Right atrium auricular region (tissue), 2 donors: Measurements from ENCODE around the gene TNS3. TPM values are rescaled to one million over a fixed set of nuclear protein-coding genes. Genes with fewer than 3 reads are reported as not detected.

Experiments used
- DNase-seq: peaks from one replicate; pipeline ENCODE4 v3.0.0-alpha.2; 2019; ENCODE audit warnings: low spot score
- H3K27ac ChIP-seq, 2 donors: fragments of 200-600 bp; sonication (generic); 1 replicate in 1 of 2; 2 replicates in 1 of 2; pipeline ENCODE4 v1.5.1; 2016 to 2019
- H3K27me3 ChIP-seq, 2 donors: fragments of 200-600 bp; sonication (generic); one replicate each; pipeline versions ENCODE4 v1.5.1 to v1.6.0; 2017 to 2019
- H3K36me3 ChIP-seq: fragments of 200-600 bp; sonication (generic); one replicate; pipeline ENCODE4 v1.5.1; 2016
- H3K4me1 ChIP-seq, 2 donors: fragments of 200-600 bp; sonication (generic); one replicate each; pipeline versions ENCODE4 v1.5.1 to v1.6.0; 2017 to 2019
- H3K4me3 ChIP-seq, 2 donors: fragments of 200-600 bp; sonication (generic); 1 replicate in 1 of 2; 2 replicates in 1 of 2; pipeline ENCODE4 v1.5.1; 2017 to 2019; ENCODE audit warnings: mild to moderate bottlenecking in 1 of 2, moderate library complexity in 1 of 2
- H3K9me3 ChIP-seq, 2 donors: fragments of 200-600 bp; sonication (generic); one replicate each; pipeline ENCODE4 v1.5.1; 2019
- total RNA-seq, 2 donors: library from RNA; depleted of rRNA; stranded (reverse); fragments of >200 nt; gene quantifications; one replicate each; pipeline ENCODE4 v1.1.0, GENCODE V29; 2016
- TF ChIP-seq, protein P1 (sequence below), 2 donors: fragments of 200-600 bp; sonication (generic); IDR thresholded peaks; one replicate each; pipeline ENCODE4 v1.5.1; 2019; ENCODE audit warnings: antibody characterized with exemption in 2 of 2

Gene TNS3
- total RNA-seq, 2 donors from 2014 or later = 39.7 to 44.4 TPM

DNA sequence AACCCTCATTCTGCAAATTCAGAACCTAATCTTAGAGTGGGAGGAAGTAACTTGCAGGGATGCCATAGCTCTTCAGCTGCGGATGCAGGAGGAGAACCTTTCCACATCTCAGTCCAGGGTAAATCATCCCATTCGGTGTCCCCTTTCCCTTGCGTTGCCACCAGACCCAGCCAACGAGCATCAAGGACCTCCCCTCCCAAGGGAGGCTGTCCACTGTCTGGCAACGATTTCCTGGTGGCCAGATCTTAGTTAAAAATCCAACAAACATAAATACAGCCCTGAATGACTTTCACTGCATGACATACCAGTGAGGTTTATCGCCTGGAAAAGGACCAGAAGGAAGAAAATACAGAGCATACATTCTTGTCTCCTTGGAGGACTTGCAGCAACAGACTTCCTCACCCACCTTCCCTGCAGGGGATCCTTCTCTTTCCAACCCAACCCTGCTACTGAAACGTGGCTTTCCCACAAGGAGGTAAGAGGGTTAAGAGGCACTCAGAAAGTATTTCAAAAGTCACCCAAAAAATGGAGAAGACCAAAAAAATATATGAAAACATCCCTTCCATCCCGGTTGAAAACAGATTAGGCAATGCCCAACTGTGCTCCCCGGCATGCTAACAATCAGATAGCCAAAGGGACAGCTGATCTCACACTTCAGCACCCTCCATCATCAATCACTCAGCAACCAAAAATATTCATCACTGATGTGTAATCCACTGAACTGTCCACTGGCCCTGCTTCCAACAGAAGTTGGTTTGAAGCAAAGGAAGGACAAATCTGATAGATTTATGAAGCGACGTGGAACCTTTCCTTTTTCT, 206.6 kb downstream of the TNS3 start:
- Histone ChIP-seq H3K27ac (peak overlapping the region; percentile 54), H3K36me3 (no peaks in the 10 kb centered on the region), H3K27me3 (no peaks in the 10 kb centered on the region), H3K9me3 (no peaks in the 10 kb centered on the region), H3K4me1 (peaks cover 0 to 91% of the 10 kb centered on the region in 2 donors), H3K4me3 (no peak overlapping the region)
- no peak for DNase-seq
- TF ChIP-seq, protein P1, sequence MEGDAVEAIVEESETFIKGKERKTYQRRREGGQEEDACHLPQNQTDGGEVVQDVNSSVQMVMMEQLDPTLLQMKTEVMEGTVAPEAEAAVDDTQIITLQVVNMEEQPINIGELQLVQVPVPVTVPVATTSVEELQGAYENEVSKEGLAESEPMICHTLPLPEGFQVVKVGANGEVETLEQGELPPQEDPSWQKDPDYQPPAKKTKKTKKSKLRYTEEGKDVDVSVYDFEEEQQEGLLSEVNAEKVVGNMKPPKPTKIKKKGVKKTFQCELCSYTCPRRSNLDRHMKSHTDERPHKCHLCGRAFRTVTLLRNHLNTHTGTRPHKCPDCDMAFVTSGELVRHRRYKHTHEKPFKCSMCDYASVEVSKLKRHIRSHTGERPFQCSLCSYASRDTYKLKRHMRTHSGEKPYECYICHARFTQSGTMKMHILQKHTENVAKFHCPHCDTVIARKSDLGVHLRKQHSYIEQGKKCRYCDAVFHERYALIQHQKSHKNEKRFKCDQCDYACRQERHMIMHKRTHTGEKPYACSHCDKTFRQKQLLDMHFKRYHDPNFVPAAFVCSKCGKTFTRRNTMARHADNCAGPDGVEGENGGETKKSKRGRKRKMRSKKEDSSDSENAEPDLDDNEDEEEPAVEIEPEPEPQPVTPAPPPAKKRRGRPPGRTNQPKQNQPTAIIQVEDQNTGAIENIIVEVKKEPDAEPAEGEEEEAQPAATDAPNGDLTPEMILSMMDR (IDR thresholded peaks at IDR 0.05) = no peak

- Histone ChIP-seq H3K4me1 (peaks cover 0 to 86% of the 10 kb centered on the region in 2 donors), H3K36me3 (no peaks in the 10 kb centered on the region), H3K9me3 (no peaks in the 10 kb centered on the region), H3K4me3 (no peak overlapping the region), H3K27me3 (no peaks in the 10 kb centered on the region), H3K27ac (peak overlapping the region; percentile 54)
- TF ChIP-seq, protein P1 (IDR thresholded peaks at IDR 0.05) = no peak
- no peak for DNase-seq
Observed at GRCh38 chr7:47374538-47374937, 207.4 kb downstream of the TNS3 start.

GRCh38 chr7:47373871-47374451, 207.9 kb downstream of the TNS3 start:
- Histone ChIP-seq H3K4me3 (no peak overlapping the region), H3K9me3 (no peaks in the 10 kb centered on the region), H3K27me3 (no peaks in the 10 kb centered on the region), H3K4me1 (peaks cover 0 to 81% of the 10 kb centered on the region in 2 donors), H3K36me3 (peaks cover 2% of the 10 kb centered on the region), H3K27ac (peak overlapping the region; percentile 54)
- DNase-seq = no peak
- TF ChIP-seq, protein P1 (IDR thresholded peaks at IDR 0.05) = no peak

- Histone ChIP-seq H3K4me1 (peaks cover 0 to 62% of the 10 kb centered on the region in 2 donors), H3K36me3 (peaks cover 14% of the 10 kb centered on the region), H3K4me3 (no peak overlapping the region), H3K9me3 (no peaks in the 10 kb centered on the region), H3K27me3 (no peaks in the 10 kb centered on the region), H3K27ac (peak overlapping the region; percentile 64 to 67)
- TF ChIP-seq, protein P1 (IDR thresholded peaks at IDR 0.05) = no peak
- peak; percentile 71 for DNase-seq
Observed at GRCh38 chr7:47371733-47372368, 210.1 kb downstream of the TNS3 start.

- Histone ChIP-seq H3K27me3 (no peaks in the 10 kb centered on the region), H3K9me3 (no peaks in the 10 kb centered on the region), H3K4me3 (no peak overlapping the region), H3K36me3 (peaks cover 14% of the 10 kb centered on the region), H3K4me1 (peaks cover 0 to 61% of the 10 kb centered on the region in 2 donors), H3K27ac (peak overlapping the region; percentile 64 to 67)
- TF ChIP-seq, protein P1 (IDR thresholded peaks at IDR 0.05) = no peak
- DNase-seq = no peak
Observed at GRCh38 chr7:47371317-47371716, 210.6 kb downstream of the TNS3 start.
